ENCODE measurements around the gene PLA2G15.

Gene PLA2G15

DNA sequence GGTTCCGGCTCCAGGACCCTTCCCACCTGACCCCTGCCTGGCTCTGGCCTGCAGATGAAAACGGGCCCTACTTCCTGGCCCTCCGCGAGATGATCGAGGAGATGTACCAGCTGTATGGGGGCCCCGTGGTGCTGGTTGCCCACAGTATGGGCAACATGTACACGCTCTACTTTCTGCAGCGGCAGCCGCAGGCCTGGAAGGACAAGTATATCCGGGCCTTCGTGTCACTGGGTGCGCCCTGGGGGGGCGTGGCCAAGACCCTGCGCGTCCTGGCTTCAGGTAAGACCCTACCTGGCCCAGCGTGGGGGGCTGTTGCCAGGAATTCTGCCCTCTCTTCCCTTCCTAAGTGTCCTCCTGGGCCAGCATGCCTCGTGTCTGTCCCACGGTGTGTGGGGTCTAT is 10.5 kb downstream of the PLA2G15 start:
- DNase-seq, result no peak

DNA sequence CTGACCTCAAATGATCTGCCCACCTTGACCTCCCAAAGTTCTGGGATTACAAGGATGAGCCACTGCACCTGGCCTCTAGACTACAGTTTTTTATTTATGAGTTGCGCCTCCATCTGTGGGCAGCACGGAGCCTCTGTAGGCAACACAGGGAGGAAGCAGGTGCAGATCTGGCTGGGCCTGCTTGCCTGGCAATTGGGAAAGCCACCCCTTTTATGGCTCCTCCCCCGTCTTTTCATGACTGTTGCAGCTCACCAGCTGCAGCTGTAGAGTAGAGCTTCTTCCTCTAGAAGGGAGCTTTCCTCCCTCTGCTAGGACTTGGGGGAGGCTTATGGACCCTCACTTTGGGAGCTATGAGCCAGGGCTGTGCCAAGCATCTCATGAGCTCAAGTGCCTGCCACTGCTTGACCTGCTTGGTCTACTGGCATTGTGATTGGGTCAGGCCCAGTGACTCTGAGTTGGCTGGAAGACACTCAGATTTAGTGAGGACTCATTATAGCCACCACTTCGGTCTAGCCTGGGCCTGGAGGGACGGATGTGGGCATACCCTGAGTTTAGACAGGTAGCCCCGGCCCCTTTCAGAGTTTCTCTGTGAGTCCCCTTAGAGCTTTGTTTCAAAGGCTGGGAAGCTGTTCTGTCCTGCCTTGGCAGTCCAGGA is 12.2 kb downstream of the PLA2G15 start:
- DNase-seq, result no peak

DNA sequence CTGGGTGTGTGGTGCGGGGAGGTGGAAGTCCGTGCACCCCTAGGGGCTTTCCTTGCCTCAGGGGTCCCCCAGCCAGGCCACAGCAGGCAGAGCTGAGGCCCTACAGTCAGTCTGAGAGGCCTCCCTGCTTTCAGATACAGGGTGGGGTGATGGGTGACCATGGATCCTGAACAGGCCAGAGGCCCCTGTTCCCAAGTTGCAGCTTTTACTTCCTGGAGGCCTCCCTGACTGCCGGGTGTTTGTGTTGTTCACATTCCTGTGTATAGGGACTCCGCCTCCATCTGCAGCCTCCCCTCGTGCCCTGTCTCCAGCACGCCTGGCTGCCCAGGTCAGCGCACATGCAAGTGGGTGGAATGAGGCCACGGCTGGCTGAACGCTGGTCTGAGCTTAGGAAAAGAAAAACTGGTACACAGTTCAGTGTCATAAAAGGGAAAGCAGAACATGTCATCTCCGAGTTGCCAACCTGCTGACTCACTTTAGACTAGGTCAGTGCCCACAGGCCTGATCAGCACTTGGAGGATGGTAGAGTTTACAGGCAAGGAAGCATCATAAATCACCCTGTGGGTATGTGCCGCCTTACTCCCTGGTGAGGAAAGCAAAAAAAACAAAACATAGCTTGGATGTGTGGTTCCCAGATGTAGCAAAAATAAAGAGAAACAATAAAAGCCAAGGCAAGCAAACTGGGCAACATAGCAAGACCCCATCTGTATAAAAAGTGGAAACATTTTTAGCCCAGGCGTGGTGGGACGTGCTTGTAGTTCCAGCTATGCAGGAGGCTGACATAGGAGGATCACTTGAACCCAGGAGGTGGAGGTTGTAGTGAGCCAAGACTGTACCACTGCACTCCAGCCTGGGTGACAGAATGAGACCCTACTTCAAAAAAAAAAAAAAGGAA is 13.0 kb downstream of the PLA2G15 start:
- no peak for DNase-seq

DNA sequence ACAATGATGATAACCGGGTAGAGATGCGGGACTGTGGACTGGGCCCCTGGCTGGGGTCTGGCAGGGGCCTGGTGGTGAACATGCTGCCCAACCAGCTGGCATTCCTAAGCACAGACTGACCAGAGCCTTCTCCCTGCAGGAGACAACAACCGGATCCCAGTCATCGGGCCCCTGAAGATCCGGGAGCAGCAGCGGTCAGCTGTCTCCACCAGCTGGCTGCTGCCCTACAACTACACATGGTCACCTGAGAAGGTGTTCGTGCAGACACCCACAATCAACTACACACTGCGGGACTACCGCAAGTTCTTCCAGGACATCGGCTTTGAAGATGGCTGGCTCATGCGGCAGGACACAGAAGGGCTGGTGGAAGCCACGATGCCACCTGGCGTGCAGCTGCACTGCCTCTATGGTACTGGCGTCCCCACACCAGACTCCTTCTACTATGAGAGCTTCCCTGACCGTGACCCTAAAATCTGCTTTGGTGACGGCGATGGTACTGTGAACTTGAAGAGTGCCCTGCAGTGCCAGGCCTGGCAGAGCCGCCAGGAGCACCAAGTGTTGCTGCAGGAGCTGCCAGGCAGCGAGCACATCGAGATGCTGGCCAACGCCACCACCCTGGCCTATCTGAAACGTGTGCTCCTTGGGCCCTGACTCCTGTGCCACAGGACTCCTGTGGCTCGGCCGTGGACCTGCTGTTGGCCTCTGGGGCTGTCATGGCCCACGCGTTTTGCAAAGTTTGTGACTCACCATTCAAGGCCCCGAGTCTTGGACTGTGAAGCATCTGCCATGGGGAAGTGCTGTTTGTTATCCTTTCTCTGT is 14.0 kb downstream of the PLA2G15 start:
- no peak for DNase-seq

DNA sequence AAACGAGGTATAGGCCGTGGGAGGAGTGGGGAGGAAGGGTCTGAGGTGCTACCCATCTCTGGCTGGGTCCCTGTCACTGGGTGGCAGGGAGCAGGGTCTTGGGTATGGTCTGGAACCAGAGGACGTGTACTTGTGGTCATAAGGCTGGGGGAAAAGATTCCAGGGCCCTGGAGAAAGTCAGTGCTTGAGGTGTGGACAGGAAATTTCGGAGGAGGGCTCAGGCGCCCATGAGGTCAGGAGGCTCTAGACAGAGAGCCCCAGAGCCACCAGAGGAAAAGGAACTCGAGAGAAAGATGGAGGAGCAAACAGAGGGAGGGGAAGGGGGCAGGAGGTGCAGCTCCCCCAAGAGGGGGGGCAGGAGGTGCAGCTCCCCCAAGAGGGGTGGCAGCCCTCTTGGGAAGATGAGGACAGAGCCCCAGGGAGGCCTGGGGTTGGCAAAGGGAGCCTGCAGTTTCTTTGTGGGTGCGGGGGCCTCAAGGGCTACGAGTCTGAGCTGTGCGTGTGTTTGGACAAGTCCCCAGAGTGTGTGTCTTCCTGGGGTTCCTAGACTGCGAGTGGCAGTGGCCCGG is 18.5 kb downstream of the PLA2G15 start:
- DNase-seq, result no peak

DNA sequence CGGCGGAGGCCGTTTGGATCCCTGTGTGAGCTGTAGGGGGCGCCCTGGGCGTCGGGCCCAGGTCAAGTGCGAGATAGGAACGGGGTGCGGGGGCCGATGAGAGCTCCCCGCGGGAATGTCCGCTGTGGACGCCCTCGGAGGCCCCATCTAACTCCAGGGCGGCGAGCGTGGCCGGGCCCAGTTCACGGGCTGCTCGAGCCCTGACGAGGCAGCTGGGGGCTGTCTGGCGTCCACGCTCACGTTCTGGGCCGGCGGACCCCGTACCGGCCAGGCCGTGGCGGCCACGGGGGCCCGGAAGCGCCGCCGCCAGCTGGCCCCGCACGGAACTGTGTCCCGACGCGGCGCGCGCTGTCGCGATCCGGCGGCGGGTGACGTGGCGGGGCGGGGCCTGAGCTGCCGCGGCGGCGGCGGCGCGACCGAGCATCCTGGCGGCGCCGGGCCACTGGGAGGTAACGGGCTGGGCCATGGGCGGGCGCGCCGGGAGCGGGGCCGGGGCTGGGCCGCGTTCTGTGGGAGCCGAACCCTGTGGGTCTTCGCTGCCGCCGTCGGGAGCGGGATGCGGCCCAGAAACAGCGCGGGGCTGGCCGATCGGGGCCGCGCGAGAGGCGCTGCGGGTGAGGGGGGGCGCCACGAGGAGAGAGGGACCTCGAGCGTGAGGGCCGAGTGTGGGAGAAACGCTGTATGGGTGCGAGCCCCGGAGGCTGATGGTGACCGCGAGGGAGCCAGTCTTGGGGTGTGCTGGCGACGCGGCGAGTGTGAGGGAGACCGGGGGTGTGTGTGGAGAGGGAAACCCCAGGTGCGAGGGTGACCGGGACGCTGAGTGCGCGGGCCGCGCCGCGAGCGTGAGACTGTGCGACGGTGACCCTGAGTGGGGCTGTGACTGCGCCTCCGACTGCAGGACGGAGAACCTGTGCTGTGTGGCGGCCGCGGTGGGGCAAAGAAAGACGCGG is 19.2 kb downstream of the PLA2G15 start, which contains the start of gene SLC7A6:
Gene SLC7A6 (plus strand): TSS at position 399 of the 950 bp plus-strand sequence. CDS start 10,201 bp downstream, outside the sequence.
- DNase-seq, result peak; percentile 65

DNA sequence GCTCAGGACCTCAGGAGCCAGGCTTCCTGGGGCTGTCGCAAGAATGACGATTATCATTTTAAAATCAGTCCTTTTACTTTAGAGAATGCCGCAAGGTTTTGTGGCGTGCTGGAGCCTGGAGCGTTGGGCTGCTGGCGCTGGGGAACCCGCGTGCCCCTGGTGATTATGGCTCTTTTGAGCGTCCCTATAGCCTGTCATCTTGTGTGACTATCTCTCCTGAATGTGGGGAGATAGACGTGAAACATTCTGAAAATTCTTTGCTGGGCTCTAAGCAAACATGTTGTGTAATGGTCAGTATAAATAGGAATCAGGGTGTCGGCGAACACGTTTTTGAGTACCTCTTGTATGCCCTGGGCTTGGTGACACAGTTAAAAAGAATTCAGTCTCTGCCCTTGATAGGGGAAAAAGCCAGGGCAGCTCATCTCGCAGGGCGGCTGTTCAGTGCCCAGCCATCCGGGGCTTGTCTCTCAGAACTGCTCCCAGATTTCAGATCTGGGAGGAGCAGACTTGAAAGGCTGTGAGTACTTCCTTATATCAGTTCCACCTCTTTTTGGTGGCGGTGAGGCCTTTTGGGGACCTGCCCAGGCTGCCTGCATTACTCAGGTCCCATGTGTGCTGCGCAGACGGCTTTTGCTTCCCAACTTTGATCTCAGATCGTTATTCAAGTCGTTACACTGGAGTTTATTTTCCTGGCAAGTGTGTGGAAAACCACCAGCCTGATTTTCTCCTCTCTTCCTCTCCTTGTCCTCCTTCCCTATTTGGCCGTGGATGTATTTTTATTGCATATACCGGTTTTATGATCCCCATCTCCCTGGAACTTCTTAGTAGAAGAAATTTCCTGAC is 20.1 kb downstream of the PLA2G15 start:
- DNase-seq, result peak; percentile 37

DNA sequence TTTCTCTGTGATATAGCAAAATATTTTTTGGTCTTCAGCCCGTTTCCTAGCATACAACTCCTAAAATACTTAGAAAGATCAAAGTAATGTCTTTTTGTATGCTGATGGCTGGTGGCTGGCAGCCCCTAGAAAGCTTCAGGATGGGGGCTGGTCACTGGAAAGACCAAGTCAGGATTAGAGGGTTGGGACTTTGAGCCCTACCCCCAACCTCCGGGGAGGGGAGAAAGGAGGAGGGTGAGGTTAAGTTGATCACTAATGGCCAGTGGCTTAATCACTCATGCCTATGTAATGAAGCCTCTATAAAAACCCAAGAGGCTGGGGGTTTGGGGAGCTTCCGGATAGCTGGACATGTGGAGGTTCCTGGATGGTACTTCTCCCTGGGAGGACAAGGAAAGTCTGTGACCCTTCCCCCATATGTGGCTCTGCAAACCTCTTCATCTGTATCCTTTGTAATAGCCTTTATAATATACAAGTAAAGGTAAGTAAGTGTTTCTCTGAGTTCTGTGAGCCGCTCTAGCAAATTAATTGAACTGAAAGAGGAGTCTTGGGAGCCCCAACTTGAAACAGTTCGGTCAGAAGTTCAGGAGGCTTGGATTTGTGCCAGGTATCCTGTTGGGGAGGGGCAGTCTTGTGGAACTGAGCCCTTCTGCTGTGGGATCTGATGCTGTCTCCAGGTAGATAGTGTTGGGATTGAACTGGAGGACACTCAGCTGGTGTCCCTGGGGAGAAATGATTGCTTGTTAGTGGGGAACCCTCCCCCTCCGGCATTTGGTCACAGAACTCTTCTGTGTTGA is 22.6 kb downstream of the PLA2G15 start:
- DNase-seq, result no peak

DNA sequence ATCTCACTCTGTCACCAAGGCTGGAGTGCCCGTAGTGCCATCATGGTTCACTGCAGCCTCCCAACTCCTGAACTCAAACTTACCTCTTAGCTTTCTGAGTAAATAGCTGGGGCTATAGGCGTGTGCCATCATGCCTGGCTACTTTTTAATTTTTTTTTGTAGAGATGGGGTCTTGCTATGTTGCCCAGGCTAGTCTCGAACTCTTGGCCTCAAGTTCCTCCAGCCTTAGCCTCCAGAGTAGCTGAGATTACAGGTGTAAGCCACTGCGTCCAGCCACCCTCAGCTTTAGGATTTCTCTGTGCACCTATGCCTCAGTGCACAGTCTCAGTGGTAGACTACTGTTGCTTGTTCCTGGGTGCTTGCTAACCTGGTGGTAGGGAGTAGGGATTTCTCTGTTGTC is 24.6 kb downstream of the PLA2G15 start:
- DNase-seq, result no peak

DNA sequence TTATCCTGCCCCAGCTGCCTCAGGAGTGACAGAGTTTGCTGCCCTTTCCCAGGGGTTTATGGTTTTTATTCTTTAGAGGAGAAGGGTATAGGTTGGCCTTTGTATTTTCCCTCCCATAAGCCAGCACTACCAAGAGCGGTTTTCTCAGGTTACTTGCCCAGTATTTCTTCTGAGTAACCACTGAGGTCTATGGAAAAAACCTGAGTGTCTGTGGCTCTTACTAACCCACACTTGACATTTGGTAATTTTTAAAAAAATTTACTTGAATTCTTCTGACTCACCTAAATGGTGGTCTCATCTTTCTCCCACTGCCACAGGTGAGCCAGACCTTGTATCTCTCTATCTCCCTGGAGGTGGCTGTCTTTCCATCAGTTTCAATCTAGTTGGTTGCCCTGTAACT is 25.2 kb downstream of the PLA2G15 start:
- no peak for DNase-seq

DNA sequence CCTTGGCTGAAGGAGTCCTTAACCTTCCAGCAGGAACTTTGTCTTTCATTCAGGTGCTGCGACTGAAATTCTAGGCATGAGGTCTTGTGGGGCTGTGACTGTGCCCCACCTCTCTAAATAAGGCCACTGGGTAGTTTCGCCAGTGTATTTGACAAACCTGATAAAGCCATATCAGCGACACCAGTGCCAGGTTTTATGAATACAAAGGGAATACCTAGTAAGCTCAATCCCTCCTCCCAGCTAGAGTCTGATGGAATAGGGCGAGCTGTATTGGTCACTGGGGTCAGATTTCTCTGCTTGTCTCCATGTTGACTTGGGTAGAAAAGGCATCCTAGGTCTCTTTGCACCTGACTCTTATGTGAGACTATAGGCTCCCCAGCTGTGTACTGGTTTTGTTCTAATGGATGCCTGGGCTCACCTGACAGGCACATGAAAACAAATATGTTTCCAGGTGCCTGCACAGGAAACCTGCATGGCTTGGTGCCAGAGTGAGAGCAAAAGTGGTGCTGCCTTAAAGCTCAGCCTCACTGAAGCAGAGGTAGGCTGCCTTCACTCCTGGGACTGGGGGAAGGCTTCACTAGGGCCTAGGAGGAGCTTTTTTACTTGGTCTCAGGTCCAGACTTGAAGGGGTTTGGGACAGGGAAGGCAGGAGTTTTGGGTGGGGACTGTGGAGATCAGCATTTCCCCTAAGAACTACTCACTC is 27.5 kb downstream of the PLA2G15 start:
- peak; percentile 38 for DNase-seq

DNA sequence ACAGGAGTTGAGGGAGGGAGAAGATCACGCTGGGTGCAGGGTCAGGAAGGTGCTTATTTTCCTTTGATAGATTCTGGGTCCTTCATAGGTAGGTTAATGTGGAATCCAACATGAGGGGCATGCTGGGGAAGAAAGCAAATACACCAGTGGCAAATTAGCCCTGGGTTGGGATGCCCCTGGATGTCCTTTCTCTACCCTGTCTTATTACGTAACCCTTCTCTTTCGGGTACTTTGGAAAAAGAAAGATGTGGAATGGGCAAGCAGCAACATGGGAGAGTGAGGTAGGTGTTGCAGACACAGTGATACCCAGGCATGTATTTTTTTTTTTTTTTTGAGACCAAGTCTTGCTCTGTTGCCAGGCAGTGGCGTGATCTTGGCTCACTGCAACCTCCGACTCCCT is 28.3 kb downstream of the PLA2G15 start:
- no peak for DNase-seq

DNA sequence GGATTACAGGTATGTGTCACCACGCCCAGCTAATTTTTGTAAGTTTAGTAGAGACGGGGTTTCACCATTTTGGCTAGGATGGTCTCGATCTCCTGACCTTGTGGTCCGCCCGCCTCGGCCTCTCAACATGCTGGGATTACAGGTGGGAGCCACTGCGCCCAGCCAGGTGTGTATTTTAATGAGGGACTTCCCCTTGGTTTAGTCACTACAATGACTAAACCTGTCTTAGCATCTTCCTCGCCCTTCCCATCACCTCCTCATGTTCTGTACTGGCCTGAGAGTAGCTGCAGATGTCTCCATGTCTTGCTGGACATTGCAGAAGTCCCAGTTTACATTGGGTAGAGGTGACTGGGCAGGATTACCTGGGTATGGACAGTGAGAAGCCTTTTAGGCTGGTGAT is 28.7 kb downstream of the PLA2G15 start:
- DNase-seq, result no peak

DNA sequence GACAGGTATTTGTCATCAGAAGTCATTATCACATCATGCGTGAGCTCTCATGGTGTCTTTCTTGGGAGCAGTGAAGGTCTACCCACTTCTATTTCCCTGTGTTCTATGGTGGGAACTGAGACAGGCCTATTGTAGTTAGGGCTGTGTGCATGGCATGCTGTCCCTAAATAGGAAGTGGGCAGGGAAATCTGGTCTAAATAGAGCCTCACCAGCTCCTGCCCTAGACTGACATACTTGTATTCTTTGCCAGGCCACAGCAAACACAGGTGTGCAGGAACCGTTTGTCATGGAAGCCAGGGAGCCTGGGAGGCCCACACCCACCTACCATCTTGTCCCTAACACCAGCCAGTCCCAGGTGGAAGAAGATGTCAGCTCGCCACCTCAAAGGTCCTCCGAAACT is 29.3 kb downstream of the PLA2G15 start:
- DNase-seq, result no peak

DNA sequence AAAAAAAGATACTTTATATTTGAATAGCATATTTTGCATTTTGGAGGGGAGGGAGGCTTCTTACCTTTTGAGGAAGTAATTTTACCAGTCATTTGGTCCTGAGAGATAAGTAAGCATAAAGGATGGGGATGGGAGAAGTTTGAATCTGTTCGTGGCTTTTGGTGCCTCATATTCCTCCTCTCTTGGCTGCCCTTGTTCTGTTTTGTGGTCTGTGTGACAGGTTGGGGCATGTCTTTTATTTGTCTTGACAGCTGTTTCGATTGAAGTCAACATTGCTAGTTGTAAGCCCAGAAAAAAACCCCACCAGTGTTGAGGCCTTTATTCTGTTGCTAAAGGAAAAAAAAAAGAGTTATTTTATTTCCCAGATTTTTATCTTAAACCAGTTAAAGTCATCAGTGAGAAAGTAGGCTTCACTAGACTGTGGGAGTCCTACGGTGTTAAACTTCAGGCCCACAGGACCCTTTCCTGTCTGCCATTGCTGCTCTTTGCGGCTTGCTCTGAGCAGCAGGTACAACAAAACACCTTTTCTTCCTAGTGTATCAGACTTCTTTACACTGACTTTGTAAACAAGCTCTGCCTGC is 30.5 kb downstream of the PLA2G15 start:
- peak; percentile 24 for DNase-seq

DNA sequence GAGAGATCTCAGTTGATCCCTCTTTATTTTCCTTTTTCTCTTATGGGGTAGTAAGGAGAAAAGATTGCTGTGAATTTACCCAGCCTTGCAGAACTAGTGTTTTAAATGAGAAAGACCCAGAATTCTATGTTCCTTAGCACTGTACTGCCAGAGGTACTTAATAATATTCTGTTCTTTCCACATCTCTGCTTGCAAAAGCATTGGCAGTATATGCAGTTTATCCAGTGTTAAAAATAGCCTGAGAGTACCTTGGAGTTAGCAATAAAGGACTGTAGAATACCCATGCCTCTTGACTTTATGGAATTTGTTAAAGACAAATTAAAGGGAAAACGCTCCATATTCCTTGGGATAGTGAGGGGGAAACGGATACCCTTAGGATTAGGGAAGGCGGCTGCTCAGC is 31.1 kb downstream of the PLA2G15 start:
- no peak for DNase-seq

DNA sequence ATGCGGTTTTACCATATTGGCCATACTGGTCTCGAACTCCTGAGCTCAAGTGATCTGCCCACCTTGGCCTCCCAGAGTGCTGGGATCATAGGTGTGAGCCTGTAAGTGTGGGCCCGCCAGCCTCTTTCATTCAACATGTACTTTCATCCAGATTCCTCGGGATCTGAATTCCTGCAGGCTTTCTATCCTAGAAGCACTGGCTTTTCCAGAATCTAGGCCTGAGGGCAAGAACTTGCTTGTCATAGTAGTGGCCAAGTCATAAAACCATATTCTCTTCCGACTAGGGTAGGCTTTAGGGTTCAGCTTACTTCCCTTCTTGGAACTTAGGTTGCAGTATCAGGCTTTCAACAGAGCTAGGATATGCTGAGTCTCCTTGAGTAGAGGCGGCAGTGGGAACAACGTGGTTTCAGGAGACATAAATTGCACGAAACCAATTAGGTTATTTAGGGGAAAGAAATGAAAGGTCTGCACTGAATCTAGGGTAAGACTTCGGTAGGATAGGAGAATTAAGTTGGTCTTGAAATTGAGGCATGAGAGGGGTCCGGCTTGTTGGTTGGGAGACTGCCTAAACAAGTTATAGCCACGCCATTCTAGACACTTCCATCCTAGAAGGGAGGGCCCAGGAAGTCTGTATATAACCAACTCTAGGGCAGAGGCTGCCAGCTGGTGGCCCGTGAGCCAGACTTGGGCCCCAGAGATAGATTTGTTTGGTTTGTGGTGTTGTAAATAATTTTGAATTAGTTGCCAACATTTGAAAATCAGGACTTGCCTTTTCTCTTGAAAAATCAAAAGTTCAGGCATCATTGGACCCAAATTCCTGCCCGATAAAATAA is 34.8 kb downstream of the PLA2G15 start:
- no peak for DNase-seq

Measured in effector CD8-positive, alpha-beta T cell (primary cell).